DMS53 treated with DMSO at 0.1 percent for 48 hours (cell line): ENCODE results near the gene VAMP5.
A peak's percentile ranks its signal among the peaks of the same experiment; 100 is the strongest.
"Not testable (repeated sequence)": the region's sequence is repeated elsewhere in the genome, so short reads cannot be mapped to it uniquely, and the experiment has no call there.

Experiments
- DNase-seq: peaks from one replicate; lab custom pipeline; 2025; ENCODE audit not compliant: unreplicated experiment; lab: John Stamatoyannopoulos, UW

VAMP5 gene

DNA sequence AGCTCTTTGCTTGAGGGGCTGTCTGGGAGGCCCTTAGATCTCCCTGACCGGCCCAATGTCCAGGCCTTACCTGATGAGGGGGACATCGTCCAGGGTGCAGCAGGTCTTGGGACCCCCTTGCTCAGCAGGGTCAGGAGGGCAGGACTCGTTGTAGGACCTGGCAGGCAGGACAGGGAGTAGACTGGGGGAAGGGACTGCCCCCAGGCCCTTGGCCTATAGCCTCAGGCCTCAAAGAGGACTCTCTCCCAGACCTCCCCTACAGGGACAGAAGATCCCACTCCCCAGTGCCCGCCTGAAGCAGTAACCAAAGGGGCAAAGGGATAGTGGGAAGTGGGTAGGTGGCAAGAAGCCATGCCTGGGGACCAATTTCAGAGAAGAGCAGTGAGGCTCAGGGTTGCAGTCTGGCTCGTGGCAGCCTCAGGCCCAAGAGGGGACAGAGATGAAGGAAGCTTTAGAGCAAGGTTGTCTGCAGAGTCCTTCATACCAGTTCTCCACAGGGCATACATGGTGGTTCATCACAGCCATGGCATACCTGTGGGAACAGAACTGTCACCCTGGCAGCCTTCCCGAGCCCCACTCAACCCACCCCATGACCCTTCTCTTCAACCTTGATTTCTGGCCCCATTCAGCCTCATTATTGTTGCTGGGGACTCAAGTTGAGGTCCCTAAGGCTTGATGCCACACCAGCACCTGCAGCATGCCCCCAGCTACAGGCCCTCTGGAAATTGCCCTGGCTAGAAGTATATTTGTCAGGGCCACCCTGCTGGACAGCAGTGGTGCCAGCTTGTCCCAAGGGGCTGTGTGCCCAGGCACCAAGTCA lies 16.9 kb downstream of the VAMP5 start:
- no peak for DNase-seq

GRCh38 chr2:85601771-85602475 lies 17.7 kb downstream of the VAMP5 start:
- no peak for DNase-seq

GRCh38 chr2:85602476-85603234 lies 18.4 kb downstream of the VAMP5 start, which contains the start of gene TMEM150A:
Gene TMEM150A (minus strand): TSS chr2:85602698. CDS start chr2:85601948, 750 bp downstream.
- peak; percentile 88 for DNase-seq

- DNase-seq, result not testable (repeated sequence)
Measured at GRCh38 chr2:85604133-85604444, 19.9 kb downstream of the VAMP5 start.

DNA sequence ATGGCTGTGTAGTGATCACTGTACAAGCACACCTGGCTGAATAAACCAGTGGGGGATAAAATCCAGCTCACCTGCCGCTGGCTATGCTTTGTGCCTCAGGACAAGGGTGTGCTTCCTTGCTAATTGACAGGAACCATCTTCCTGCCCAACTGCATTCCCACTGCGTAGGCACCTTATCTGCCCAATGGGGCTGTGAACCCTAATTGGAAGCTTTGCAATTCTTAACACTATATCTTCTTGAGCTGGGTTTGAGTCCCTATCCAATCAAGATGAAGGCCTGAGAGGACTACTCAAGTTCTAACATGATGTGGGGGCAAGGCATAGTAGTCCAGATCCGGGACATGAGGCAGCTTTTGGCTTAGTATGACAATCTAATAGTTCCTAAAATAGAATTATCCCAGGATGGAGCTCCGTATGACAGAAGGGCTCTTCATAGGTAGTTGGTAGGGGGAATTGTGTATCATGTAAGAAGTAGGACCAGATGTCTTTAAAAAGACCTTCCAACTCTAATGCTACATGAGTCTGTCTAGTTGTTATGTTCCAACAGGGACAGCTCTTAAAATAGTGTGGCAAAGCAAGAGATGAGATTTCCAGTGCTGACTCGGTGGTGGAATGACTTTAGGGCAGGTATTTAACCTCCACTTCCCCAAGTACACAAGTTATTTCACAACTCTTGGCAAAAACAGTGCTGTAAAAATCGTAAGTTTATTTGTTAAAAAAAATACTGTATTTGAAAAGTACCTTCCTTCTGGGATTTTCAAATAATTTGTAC lies 20.5 kb downstream of the VAMP5 start:
- no peak for DNase-seq

DNA sequence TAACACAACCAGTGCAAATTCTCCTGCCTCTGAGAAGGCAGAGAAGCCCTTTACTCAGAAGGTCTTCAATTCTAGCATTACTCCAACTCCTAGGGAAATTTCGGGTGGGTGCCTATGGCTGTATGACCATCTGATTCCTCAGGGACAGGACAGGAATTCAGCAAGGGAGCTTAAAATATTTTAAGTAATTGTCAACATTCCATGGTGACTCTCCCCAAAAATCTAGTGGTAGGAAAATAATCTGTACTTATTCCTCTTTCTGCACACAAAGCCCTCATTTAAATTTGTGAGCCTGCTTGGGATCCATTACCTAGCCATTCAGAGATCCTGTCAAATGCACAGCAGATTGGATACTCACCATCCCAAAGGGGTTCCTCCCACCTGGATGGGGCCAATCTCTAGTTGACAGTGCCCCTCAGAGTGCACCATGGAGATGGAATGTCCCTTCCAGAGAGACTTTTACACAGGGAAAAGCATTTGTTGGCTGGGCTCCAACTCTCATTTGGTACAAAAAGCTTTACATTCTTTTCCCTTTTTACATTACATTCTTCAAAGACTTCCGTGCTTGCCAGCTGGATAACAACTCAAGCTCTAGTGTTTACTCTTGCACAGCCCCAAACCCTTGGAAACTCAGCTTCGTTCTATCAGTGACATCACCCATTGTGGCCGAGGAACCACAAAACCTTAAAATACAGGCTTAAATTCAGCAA lies 21.3 kb downstream of the VAMP5 start:
- DNase-seq, result no peak

DNA sequence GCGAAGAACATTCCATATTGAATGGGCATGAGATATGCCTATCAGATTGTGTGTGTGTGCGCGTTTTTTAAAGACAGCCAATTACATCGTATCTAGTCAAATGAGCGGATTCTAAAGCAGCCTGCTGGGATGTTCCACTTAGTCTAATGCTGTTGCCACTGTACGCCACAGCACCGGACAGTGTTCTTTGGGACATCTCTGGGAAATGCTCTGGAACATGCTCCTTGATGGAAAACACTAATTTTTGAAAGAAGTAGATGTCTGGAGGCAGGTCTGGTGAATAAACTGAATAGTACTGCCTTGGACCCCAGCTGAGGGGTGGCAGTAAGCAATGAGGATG lies 21.9 kb downstream of the VAMP5 start:
- DNase-seq, result no peak

GRCh38 chr2:85607268-85608215 lies 23.3 kb downstream of the VAMP5 start:
- DNase-seq, result no peak

DNA sequence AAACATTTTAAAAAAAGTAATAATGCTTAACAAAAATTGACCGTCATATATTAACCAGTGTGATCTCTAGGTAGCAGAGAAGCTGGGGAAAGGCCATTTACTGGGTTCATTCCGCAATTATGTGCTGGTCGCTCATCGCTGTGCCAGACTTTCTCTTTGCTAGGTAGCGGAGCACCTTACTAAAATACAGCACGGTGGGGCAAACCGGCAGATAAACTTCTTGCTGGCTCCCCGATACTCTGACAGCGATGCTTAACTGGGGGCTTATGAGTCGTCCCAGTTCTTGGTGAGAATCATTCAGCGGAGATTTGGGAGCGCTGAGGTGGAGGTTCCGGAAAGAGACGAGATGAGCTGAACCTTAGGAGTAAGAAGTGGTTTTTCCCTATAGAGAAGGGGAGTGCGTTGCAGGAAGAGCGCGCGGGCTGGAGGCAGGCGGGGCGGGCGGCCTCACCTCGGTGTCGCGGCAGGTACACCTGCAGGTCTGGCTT lies 27.0 kb downstream of the VAMP5 start:
- peak; percentile 47 for DNase-seq

GRCh38 chr2:85611705-85612587 lies 27.7 kb downstream of the VAMP5 start, which contains the start of gene C2orf68:
Gene C2orf68 (minus strand): TSS chr2:85612066. CDS start chr2:85611984, 82 bp downstream.
- DNase-seq, result peak; percentile 90

DNA sequence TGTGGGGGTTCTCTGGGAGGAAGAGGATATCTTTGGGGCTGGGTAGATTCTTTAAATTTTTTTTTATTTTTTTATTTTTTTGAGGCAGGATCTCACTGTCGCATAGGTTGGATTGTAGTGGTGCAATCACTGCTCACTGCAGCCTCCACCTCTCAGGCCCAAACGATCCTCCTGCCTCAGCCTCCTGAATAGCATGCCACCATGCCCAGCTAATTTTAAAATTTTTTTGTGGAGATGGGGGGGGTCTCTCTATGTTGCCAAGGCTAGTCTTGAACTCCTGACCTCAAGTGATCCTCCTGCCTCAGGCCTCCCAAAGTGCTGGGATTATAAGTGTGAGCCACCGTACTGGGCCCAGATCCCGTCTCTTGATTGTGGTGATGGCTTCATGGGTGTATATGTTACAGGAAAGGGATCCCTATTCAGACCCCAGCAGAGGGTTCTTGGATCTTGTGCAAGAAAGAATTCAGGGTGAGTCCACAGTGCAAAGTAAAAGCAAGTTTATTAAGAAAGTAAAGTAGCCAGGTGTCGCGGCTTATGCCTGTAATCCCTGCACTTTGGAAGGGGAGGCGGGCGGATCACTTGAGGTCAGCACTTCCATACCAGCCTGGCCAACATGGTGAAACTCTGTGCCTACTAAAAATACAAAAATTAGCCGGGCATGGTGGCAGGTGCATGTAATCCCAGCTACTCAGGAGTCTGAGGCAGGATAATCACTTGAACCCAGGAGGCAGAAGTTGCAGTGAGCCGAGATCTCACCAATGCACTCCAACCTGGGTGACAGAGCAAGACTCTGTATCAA lies 29.7 kb downstream of the VAMP5 start:
- no peak for DNase-seq

DNA sequence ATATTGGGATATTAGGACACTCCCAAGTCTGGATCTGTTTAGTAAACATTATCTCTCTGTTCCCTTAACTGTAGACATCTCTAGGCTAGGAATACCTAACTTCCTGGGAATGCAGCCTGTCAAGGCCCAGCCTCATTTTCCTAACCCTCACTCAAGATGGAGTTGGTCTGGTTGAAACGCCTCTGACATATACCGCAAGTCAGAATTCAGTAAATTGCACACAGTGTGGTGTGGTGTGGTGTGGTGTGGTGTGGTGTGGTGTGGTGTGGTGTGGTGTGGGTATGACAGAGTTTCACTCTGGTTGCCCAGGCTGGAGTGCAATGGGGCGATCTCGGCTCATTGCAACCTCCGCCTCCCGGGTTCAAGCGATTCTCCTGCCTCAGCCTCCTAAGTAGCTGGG lies 30.5 kb downstream of the VAMP5 start:
- not testable (repeated sequence) for DNase-seq

DNA sequence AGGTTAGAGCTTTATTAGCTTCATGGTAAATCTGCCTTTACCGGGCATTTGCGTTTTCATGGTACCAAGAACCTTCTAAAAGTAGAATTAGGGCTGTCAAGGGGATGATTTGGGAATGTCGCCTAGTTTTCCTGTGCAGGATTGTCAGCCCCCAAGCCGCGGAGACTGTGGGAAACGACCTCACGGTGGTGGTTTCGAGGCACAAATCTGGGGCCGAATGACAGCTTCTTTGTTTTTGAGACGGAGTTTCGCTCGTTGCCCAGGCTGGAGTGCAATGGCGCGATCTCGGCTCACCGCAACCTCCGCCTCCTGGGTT lies 31.1 kb downstream of the VAMP5 start:
- DNase-seq, result no peak

- not testable (repeated sequence) for DNase-seq
Measured at GRCh38 chr2:85617723-85618122, 33.5 kb downstream of the VAMP5 start.

- DNase-seq, result no peak
Measured at GRCh38 chr2:85619617-85620016, 35.4 kb downstream of the VAMP5 start.

DNA sequence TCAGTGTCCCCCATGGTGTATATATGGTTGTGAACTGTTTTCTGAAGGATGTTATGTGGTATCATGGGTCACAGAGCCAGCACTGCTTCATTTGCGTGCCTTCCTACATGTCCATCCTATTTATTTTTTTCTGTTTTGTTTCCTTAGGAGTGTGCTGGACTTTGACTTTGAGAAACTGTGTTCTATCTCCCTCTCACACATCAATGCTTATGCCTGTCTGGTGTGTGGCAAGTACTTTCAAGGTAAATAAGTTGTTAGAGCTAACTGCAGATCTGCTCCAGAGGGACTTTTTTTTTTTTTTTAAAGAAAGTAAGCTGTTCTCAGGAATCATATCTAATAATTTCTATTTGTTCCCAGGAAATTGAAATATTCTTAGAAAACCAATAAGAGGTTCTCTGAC lies 37.1 kb downstream of the VAMP5 start:
- no peak for DNase-seq

GRCh38 chr2:85623991-85624390 lies 39.8 kb downstream of the VAMP5 start:
- DNase-seq, result no peak
